Upper lobe of left lung (tissue), 6 donors: ENCODE results near the gene FGGY. TPM values are rescaled to one million over a fixed set of nuclear protein-coding genes. Genes with fewer than 3 reads are reported as not detected.

Source experiments
- ATAC-seq, 2 donors: fragments of 200-7000 bp; cut with Tn5 transposase; one replicate each; pipeline ENCODE4 v1.9.1; 2022; ENCODE audit warnings: mild to moderate bottlenecking in 2 of 2, moderate library complexity in 2 of 2; ENCODE audit not compliant: low FRiP score in 2 of 2
- DNase-seq, 2 donors: peaks; one replicate each; pipeline ENCODE4 v3.0.0-alpha.2; 2019 to 2020
- H3K27ac ChIP-seq, 4 donors: fragments of 200-600 bp; sonication (generic); one replicate each; pipeline ENCODE4 v1.5.1; 2016 to 2019
- H3K27me3 ChIP-seq, 4 donors: fragments of 200-600 bp; sonication (generic); one replicate each; pipeline ENCODE4 v1.5.1; 2017 to 2019
- H3K36me3 ChIP-seq, 4 donors: fragments of 200-600 bp; sonication (generic); one replicate each; pipeline ENCODE4 v1.5.1; 2016 to 2019
- H3K4me1 ChIP-seq, 4 donors: fragments of 200-600 bp; sonication (generic); one replicate each; pipeline ENCODE4 v1.5.1; 2018 to 2019
- H3K4me3 ChIP-seq, 4 donors: fragments of 200-600 bp; sonication (generic); one replicate each; pipeline ENCODE4 v1.5.1; 2017 to 2019; ENCODE audit warnings: mild to moderate bottlenecking in 2 of 4, moderate library complexity in 1 of 4
- H3K9me3 ChIP-seq, 4 donors: fragments of 200-600 bp; sonication (generic); one replicate each; pipeline ENCODE4 v1.5.1; 2018 to 2019
- CTCF ChIP-seq, 6 experiments: fragments of 450-650 bp in 4 of 6; fragments of 200-600 bp in 2 of 6; sonication (generic) in 2 of 6; IDR thresholded peaks; one replicate each; pipeline ENCODE4 v1.5.1; 2016 to 2019; ENCODE audit warnings: antibody characterized with exemption in 6 of 6
- EP300 ChIP-seq, 4 donors: sonication (generic); formaldehyde crosslinking; IDR thresholded peaks; one replicate each; pipeline ENCODE4 v1.5.1; 2017; ENCODE audit warnings: antibody characterized with exemption in 4 of 4, control low read depth in 2 of 4
- POLR2A ChIP-seq, 4 donors: fragments of 450-650 bp; IDR thresholded peaks; one replicate each; pipeline ENCODE4 v1.5.1; 2016 to 2017; ENCODE audit warnings: antibody characterized with exemption in 4 of 4, mild to moderate bottlenecking in 2 of 4
- POLR2AphosphoS5 ChIP-seq, 2 donors: sonication (generic); formaldehyde crosslinking; IDR thresholded peaks; one replicate each; pipeline ENCODE4 v1.5.1; 2017; ENCODE audit warnings: antibody characterized with exemption in 2 of 2
- WGBS, 2 donors: methylation state at CpG; one replicate each; pipeline ENCODE4 v1.1.5; 2017 to 2018; 5-methylcytosine and 5-hydroxymethylcytosine counted together
- total RNA-seq, 6 donors: library from RNA; depleted of rRNA in 4 of 6; stranded (reverse); fragments of >200 nt in 4 of 6; gene quantifications; one replicate each; pipeline versions ENCODE4 v1.1.0 to v1.2.1, GENCODE V29; 2016 to 2021
- donor health status: DM: no; HTN: no; CAD: no; lungs with moderate emphysema.
- donor health status: DM: no; HTN: yes; CAD: no; lungs with severe emphysema.

FGGY gene
- total RNA-seq, 6 donors from 2014 or later, result 11.8 to 51.3 (median 22.6) TPM

GRCh38 chr1:59272507-59272906, 24.4 kb upstream of the FGGY start:
- H3K27ac ChIP-seq, result no peak overlapping the region
- no peaks in the 10 kb centered on the region for H3K4me1 ChIP-seq
- DNase-seq (no peak), ATAC-seq (peak in 1 of 2 donors; percentile 81)
- 67 to 86% methylated on average over 1 of the region's 1 CpG for WGBS, 2 donors
- H3K4me3 ChIP-seq, result no peak overlapping the region
- no peaks in the 10 kb centered on the region for H3K9me3 ChIP-seq
- TF ChIP-seq CTCF (IDR thresholded peaks at IDR 0.05) (no peak), POLR2A (IDR thresholded peaks at IDR 0.05) (no peak), EP300 (IDR thresholded peaks at IDR 0.05) (no peak), POLR2AphosphoS5 (IDR thresholded peaks at IDR 0.05) (no peak)
- H3K27me3 ChIP-seq, result no peaks in the 10 kb centered on the region
- no peaks in the 10 kb centered on the region for H3K36me3 ChIP-seq

GRCh38 chr1:59276439-59276851, 20.4 kb upstream of the FGGY start:
- TF ChIP-seq POLR2A (IDR thresholded peaks at IDR 0.05) (no peak), POLR2AphosphoS5 (IDR thresholded peaks at IDR 0.05) (no peak), EP300 (IDR thresholded peaks at IDR 0.05) (no peak), CTCF (IDR thresholded peaks at IDR 0.05) (no peak)

DNA sequence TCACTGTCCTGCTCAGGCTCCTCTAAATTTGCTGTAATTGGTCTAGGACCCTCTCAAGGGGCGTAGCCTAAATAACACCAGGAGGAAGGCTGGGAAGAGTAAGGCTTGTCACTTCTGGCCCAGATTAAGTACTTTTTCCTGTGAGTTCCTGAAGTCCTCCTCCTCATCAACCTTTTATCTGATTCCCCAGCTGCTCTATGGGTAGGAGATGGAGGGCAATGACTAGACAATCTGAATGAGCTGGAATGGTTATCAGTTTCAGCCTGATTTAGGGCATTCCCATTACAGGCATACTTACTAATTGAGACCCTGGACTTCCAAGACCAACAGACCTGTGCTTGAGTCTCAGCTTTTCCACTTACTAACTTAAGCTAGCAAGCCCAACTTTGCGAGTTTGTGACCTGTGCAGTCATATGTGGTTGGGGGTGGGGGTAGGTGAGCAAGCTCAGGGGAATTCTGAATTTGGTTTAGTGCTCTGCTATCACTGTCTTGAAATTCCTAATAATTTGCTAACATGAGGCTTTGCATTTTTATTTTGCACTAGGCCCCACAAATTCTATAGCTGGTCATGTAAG, 18.0 kb upstream of the FGGY start:
- H3K27ac ChIP-seq, result no peak overlapping the region
- no peaks in the 10 kb centered on the region for H3K4me1 ChIP-seq
- no peaks in the 10 kb centered on the region for H3K36me3 ChIP-seq
- ATAC-seq (no peak), DNase-seq (no peak)
- TF ChIP-seq CTCF (IDR thresholded peaks at IDR 0.05) (no peak), POLR2AphosphoS5 (IDR thresholded peaks at IDR 0.05) (no peak), EP300 (IDR thresholded peaks at IDR 0.05) (no peak), POLR2A (IDR thresholded peaks at IDR 0.05) (no peak)
- WGBS, 2 donors, result 79 to 85% methylated on average over 2 of the region's 2 CpGs
- no peaks in the 10 kb centered on the region for H3K27me3 ChIP-seq
- H3K4me3 ChIP-seq, result no peak overlapping the region
- H3K9me3 ChIP-seq, result no peaks in the 10 kb centered on the region

More at GRCh38 chr1:59276439-59276851, 20.4 kb upstream of the FGGY start:
- Histone ChIP-seq H3K36me3 (no peaks in the 10 kb centered on the region), H3K9me3 (no peaks in the 10 kb centered on the region), H3K27ac (no peak overlapping the region), H3K27me3 (no peaks in the 10 kb centered on the region), H3K4me3 (no peak overlapping the region), H3K4me1 (no peaks in the 10 kb centered on the region)
- DNase-seq, result no peak
- WGBS, 2 donors, result 67 to 84% methylated on average over 3 of the region's 3 CpGs
- no peak for ATAC-seq

DNA sequence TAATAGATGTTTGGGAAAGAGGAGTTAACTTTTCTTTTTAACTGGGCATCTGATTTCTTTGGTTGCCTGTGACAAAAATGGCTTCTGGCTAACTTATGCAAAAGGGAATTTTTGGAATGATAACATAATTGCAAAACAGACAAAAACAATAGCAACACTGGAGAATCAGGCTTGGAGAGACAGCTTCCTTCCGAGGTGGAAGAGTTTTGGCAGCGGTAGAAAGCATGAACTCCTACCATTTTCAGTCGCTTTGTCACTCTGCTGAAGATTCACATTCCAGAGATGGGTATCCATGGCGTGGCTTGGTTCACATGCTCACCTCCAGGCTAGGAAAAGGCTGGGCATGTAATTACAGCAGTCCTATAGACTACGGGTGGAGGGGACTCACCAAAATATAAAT, 17.2 kb upstream of the FGGY start:
- no peaks in the 10 kb centered on the region for H3K9me3 ChIP-seq
- ATAC-seq (no peak), DNase-seq (no peak)
- H3K4me3 ChIP-seq, result no peak overlapping the region
- no peak overlapping the region for H3K27ac ChIP-seq
- H3K27me3 ChIP-seq, result no peaks in the 10 kb centered on the region
- no peaks in the 10 kb centered on the region for H3K4me1 ChIP-seq
- 78 to 81% methylated on average over 5 of the region's 5 CpGs for WGBS, 2 donors
- H3K36me3 ChIP-seq, result no peaks in the 10 kb centered on the region
- TF ChIP-seq POLR2A (IDR thresholded peaks at IDR 0.05), result no peak
- TF ChIP-seq EP300 (IDR thresholded peaks at IDR 0.05), result no peak
- TF ChIP-seq CTCF (IDR thresholded peaks at IDR 0.05), result no peak
- no peak for TF ChIP-seq POLR2AphosphoS5 (IDR thresholded peaks at IDR 0.05)

- no peak overlapping the region for H3K4me3 ChIP-seq
- no peaks in the 10 kb centered on the region for H3K36me3 ChIP-seq
- H3K27me3 ChIP-seq, result no peaks in the 10 kb centered on the region
- ATAC-seq, result no peak
- H3K4me1 ChIP-seq, result no peaks in the 10 kb centered on the region
- no peaks in the 10 kb centered on the region for H3K9me3 ChIP-seq
- WGBS, 2 donors, result 52 to 68% methylated on average over 1 of the region's 1 CpG
- no peak overlapping the region for H3K27ac ChIP-seq
- DNase-seq, result no peak
- TF ChIP-seq POLR2A (IDR thresholded peaks at IDR 0.05), result no peak
- TF ChIP-seq CTCF (IDR thresholded peaks at IDR 0.05), result no peak
- TF ChIP-seq EP300 (IDR thresholded peaks at IDR 0.05), result no peak
- TF ChIP-seq POLR2AphosphoS5 (IDR thresholded peaks at IDR 0.05), result no peak
These were observed 13.9 kb upstream of the FGGY start for GRCh38 chr1:59282951-59283350.
